Measurements from ENCODE around the gene FBXL16. TPM values are rescaled to one million over a fixed set of nuclear protein-coding genes. Genes with fewer than 3 reads are reported as not detected.
A peak's percentile ranks its signal among the peaks of the same experiment; 100 is the strongest.

The FBXL16 gene
- total RNA-seq, 1 donor from 2014 or later, result 6.4 TPM

GRCh38 chr16:704552-705380 is 835 bp downstream of the FBXL16 start:
- no peak overlapping the region for H3K4me3 Mint-ChIP-seq
- H3K36me3 Mint-ChIP-seq (ENCODE audit: low read depth), result no peaks in the 10 kb centered on the region
- no peak for DNase-seq
- no peak overlapping the region for H3K27ac Mint-ChIP-seq
- intact Hi-C loops (cut with micrococcal nuclease), result no loop called here
- H3K4me1 Mint-ChIP-seq, result no peaks in the 10 kb centered on the region
- H3K27me3 Mint-ChIP-seq, result peaks cover 47% of the 10 kb centered on the region
- H3K9me3 Mint-ChIP-seq, result no peaks in the 10 kb centered on the region

DNA sequence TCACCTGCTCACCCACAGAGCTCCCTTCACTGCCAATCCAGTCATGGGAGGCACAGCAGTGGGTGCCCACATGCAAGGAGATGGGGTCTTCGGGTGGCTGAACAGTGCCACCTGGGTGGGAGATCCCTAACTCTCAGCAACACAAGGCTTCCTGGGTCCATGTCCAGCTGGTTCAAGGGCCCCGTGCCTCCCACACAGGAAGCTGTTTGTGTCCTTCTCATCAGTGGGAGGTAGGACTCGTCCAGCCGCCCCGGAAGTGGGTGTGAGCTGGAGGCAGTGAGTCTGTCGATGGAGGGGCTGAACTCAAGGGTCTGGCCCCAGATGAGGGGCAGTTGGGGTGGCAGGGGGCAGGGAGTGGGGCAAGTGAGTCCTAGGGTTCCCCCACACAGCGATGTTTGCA is 1.6 kb downstream of the FBXL16 start:
- Mint-ChIP-seq H3K27ac (no peak overlapping the region), H3K4me3 (no peak overlapping the region), H3K4me1 (peaks cover 2% of the 10 kb centered on the region), H3K27me3 (peaks cover 48% of the 10 kb centered on the region), H3K9me3 (no peaks in the 10 kb centered on the region), H3K36me3 (ENCODE audit: low read depth) (no peaks in the 10 kb centered on the region)
- intact Hi-C loops (cut with micrococcal nuclease), result no loop called here
- no peak for DNase-seq

- Mint-ChIP-seq H3K36me3 (ENCODE audit: low read depth) (no peaks in the 10 kb centered on the region), H3K9me3 (no peaks in the 10 kb centered on the region), H3K4me3 (no peak overlapping the region), H3K4me1 (peaks cover 2% of the 10 kb centered on the region), H3K27me3 (peaks cover 47% of the 10 kb centered on the region), H3K27ac (no peak overlapping the region)
- intact Hi-C loops (cut with micrococcal nuclease), result no loop called here
- DNase-seq, result no peak
These were observed 2.2 kb downstream of the FBXL16 start for GRCh38 chr16:703406-703805.

GRCh38 chr16:702341-702740 is 3.3 kb downstream of the FBXL16 start:
- Mint-ChIP-seq H3K36me3 (ENCODE audit: low read depth) (no peaks in the 10 kb centered on the region), H3K4me1 (peaks cover 2% of the 10 kb centered on the region), H3K4me3 (no peak overlapping the region), H3K27me3 (peaks cover 39% of the 10 kb centered on the region), H3K9me3 (no peaks in the 10 kb centered on the region), H3K27ac (no peak overlapping the region)
- intact Hi-C loops (cut with micrococcal nuclease), result no loop called here
- no peak for DNase-seq

DNA sequence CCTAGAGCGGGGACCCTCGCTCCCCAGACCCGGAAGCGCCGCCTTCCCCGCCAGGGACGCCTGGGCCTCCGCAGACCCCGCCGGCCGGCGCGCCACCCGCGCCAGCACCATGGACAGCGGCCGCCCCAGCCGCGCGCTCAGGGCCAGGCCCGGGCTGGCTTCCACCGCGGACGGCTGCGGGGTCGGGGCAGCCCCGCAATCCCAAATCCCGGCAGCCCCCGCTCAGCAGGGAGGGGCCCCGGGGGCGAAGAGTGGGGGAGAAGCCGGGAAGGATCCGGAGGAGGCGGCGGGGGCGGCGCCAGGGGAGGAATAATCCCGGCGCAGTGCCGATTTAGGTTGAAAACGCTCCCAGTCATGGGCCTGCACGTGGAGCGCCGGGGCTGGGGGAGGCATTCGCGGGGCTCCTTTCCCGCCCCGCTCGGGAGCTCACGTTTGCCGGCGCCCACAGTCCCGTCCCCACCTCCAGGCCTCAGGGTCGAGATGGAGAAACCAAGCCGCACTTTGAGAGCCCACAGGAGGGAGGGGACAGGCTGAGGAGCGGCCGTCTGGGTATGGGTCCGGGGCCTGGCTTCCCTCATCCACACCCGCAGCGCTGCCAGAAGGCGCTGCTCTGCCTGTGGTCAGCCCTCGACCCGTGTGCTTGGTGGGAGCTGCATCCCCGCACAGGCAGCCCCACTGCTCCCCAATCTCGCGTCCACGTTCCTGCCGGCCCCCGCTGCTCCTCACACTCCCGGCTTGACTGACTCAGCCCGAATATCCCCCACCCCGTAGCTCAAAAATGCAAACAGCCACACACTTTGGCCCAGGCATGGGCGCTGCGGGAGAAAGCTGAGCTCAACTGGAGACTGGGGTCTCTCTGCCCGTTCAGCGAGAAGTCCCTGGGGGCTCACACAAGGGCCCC is 4.7 kb downstream of the FBXL16 start:
- Mint-ChIP-seq H3K9me3 (no peaks in the 10 kb centered on the region), H3K27ac (no peak overlapping the region), H3K36me3 (ENCODE audit: low read depth) (no peaks in the 10 kb centered on the region), H3K4me1 (peaks cover 4% of the 10 kb centered on the region), H3K27me3 (peaks cover 28% of the 10 kb centered on the region), H3K4me3 (no peak overlapping the region)
- intact Hi-C loops (cut with micrococcal nuclease), result no loop called here
- DNase-seq, result peak; percentile 90

- peak; percentile 66 for DNase-seq
- H3K9me3 Mint-ChIP-seq, result no peaks in the 10 kb centered on the region
- intact Hi-C loops (cut with micrococcal nuclease), result no loop called here
- H3K27ac Mint-ChIP-seq, result no peak overlapping the region
- peak overlapping the region; percentile 34 for H3K4me3 Mint-ChIP-seq
- H3K27me3 Mint-ChIP-seq, result peaks cover 28% of the 10 kb centered on the region
- peaks cover 7% of the 10 kb centered on the region for H3K4me1 Mint-ChIP-seq
- no peaks in the 10 kb centered on the region for H3K36me3 Mint-ChIP-seq (ENCODE audit: low read depth)
These were observed 6.5 kb downstream of the FBXL16 start for GRCh38 chr16:698911-699671.

DNA sequence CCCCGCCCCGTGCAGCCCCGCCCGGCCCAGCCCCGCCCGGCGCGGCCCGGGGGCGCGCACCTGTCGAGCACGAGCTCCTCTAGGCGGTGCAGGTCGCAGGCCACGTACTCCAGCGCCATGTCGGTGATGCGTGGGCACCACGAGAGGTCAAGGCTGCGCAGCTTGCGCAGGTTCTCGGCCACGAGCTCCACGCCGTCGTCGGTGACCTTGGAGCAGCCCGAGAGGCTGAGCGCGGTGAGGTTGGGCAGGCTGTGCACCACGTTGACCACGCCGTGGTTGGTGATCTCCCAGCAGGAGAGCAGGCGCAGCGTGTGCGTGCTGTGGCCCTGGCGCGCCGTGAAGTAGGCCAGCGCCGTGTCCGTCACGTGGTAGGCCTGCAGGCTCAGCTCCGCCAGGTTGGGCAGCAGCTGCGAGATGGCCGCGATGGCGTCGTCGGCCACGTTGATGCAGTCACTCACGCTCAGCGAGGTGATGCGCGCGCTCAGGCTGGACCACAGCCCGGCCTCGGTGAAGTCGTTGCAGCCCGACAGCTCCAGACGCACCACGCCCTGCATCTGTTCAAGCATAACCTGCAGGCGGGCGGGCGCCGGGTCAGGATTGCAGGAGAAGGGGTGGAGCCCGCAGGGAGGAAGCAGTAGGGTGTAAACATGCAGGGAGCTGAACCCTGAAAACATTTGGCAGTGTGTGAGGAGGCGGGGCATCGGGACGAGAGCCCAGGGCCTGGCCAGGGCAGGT is 10.1 kb downstream of the FBXL16 start:
- peak; percentile 92 for DNase-seq
- peak overlapping the region; percentile 87 for H3K27ac Mint-ChIP-seq
- H3K27me3 Mint-ChIP-seq, result peaks cover 20% of the 10 kb centered on the region
- no peaks in the 10 kb centered on the region for H3K36me3 Mint-ChIP-seq (ENCODE audit: low read depth)
- peaks cover 15% of the 10 kb centered on the region for H3K4me1 Mint-ChIP-seq
- peak overlapping the region; percentile 85 for H3K4me3 Mint-ChIP-seq
- intact Hi-C loops (cut with micrococcal nuclease), result no loop called here
- H3K9me3 Mint-ChIP-seq, result peaks cover 4% of the 10 kb centered on the region

DNA sequence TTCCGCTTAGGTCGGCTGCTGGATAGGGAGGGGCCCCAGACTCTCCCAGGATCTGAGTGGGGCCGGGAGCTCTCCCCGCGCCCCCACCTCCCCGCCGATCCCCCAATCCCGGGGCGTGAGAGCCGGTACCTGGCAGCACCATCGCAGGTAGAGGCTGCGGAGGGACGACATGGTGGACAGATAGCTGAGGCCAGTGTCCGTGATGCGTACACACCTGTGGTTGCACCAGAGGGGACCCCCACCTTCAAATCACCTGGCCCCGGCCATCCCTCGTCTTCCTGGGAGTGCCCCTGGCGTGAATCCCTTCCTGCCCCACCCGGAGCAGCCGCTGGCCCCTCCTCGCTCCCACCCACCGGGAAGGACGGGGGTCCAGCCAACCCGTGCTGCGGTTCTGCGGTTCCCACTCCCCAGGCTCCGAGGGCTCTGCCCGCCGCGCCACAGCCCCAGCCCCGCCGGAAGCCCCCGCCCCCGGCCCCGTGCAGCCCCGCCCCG is 10.7 kb downstream of the FBXL16 start:
- Mint-ChIP-seq H3K4me1 (peaks cover 15% of the 10 kb centered on the region), H3K9me3 (peaks cover 4% of the 10 kb centered on the region), H3K4me3 (peak overlapping the region; percentile 85), H3K27ac (no peak overlapping the region), H3K36me3 (ENCODE audit: low read depth) (no peaks in the 10 kb centered on the region), H3K27me3 (peaks cover 18% of the 10 kb centered on the region)
- no peak for DNase-seq
- intact Hi-C loops (cut with micrococcal nuclease), result no loop called here

GRCh38 chr16:694187-694862 is 11.3 kb downstream of the FBXL16 start:
- intact Hi-C loops (cut with micrococcal nuclease), result no loop called here
- H3K4me3 Mint-ChIP-seq, result peak overlapping the region; percentile 71
- H3K27ac Mint-ChIP-seq, result no peak overlapping the region

GRCh38 chr16:693766-694165 is 11.8 kb downstream of the FBXL16 start:
- peaks cover 4% of the 10 kb centered on the region for H3K9me3 Mint-ChIP-seq
- H3K27me3 Mint-ChIP-seq, result peaks cover 17% of the 10 kb centered on the region
- no peak overlapping the region for H3K27ac Mint-ChIP-seq
- no peaks in the 10 kb centered on the region for H3K36me3 Mint-ChIP-seq (ENCODE audit: low read depth)
- intact Hi-C loops (cut with micrococcal nuclease), result no loop called here
- peaks cover 16% of the 10 kb centered on the region for H3K4me1 Mint-ChIP-seq
- no peak for DNase-seq
- H3K4me3 Mint-ChIP-seq, result peak overlapping the region; percentile 65

More at GRCh38 chr16:694187-694862, 11.3 kb downstream of the FBXL16 start:
- DNase-seq, result no peak
- peaks cover 17% of the 10 kb centered on the region for H3K27me3 Mint-ChIP-seq
- no peaks in the 10 kb centered on the region for H3K36me3 Mint-ChIP-seq (ENCODE audit: low read depth)
- H3K9me3 Mint-ChIP-seq, result peaks cover 4% of the 10 kb centered on the region
- H3K4me1 Mint-ChIP-seq, result peaks cover 16% of the 10 kb centered on the region

GRCh38 chr16:693364-693763 is 12.2 kb downstream of the FBXL16 start:
- peak overlapping the region; percentile 65 for H3K4me3 Mint-ChIP-seq

GRCh38 chr16:692356-693108 is 13.1 kb downstream of the FBXL16 start:
- H3K4me3 Mint-ChIP-seq, result peak overlapping the region; percentile 45
- intact Hi-C loops (cut with micrococcal nuclease), result no loop called here
- no peak overlapping the region for H3K27ac Mint-ChIP-seq
- H3K9me3 Mint-ChIP-seq, result peaks cover 4% of the 10 kb centered on the region
- no peak for DNase-seq
- no peaks in the 10 kb centered on the region for H3K36me3 Mint-ChIP-seq (ENCODE audit: low read depth)
- peaks cover 17% of the 10 kb centered on the region for H3K27me3 Mint-ChIP-seq
- H3K4me1 Mint-ChIP-seq, result peaks cover 16% of the 10 kb centered on the region

More at GRCh38 chr16:693364-693763, 12.2 kb downstream of the FBXL16 start:
- DNase-seq, result no peak
- intact Hi-C loops (cut with micrococcal nuclease), result no loop called here
- Mint-ChIP-seq H3K9me3 (peaks cover 4% of the 10 kb centered on the region), H3K27me3 (peaks cover 17% of the 10 kb centered on the region), H3K36me3 (ENCODE audit: low read depth) (no peaks in the 10 kb centered on the region), H3K4me1 (peaks cover 16% of the 10 kb centered on the region), H3K27ac (no peak overlapping the region)

All from activated CD4-positive, alpha-beta T cell treated with anti-CD3 and anti-CD28 coated beads, Interleukin-2, amount 10 ng/mL, durations not matched to agents 24 days and 14 days (primary cell).